K562 (cell line): ENCODE measurements around the gene ASMTL. TPM values are rescaled to one million over a fixed set of nuclear protein-coding genes. Genes with fewer than 3 reads are reported as not detected.
A peak's percentile ranks its signal among the peaks of the same experiment; 100 is the strongest.

Experiments used
- ATAC-seq: fragments of 200-7000 bp; cut with Tn5 transposase; 3 replicates; pipeline ENCODE4 v1.9.1; 2020; ENCODE audit warnings: moderate library complexity
- BruUV-seq: library from RNA; stranded (reverse); fragments of 400-500 nt; replicated peaks from 2 replicates; lab custom pipeline; 2021; lab: Mats Ljungman, UMichigan
- CTCF ChIA-PET: fragments of 300-600 bp; formaldehyde crosslinking; extraction: SDS; loops from one replicate; lab custom pipeline; 2021; ENCODE audit warnings: low intra/inter-chr PET ratio; lab: Yijun Ruan, JAX
- POLR2A ChIA-PET: fragments of 300-600, 350-650 bp; sonication (Branson Sonifier 250); formaldehyde crosslinking; extraction: SDS; loops from one replicate; lab custom pipeline; 2021; ENCODE audit warnings: antibody characterized with exemption, inconsistent platforms; lab: Yijun Ruan, JAX
- DNase-seq, 4 experiments: peaks; one replicate each; pipeline versions ENCODE4 v3.0.0 to v3.0.0-alpha.2; 2011 to 2018; ENCODE audit warnings: low spot score in 3 of 4, mixed read lengths in 3 of 4; ENCODE audit errors: extremely low read depth in 1 of 4
- FAIRE-seq: peaks from 2 replicates; lab custom pipeline; 2011; peaks lifted over from hg19 to GRCh38; lab: Jason Lieb, UNC
- H2AFZ ChIP-seq: 2 replicates; pipeline ENCODE4 v1.6.0; 2011; ENCODE audit warnings: low read depth, low read length, control low read depth, inconsistent platforms
- H3K27ac ChIP-seq: fragments of 200-600 bp; 3 replicates; pipeline ENCODE4 v1.8.0; 2011; ENCODE audit warnings: low read depth, mild to moderate bottlenecking, control low read depth, inconsistent platforms, low read length, moderate library complexity, mixed read lengths; ENCODE audit errors: extremely low read depth
- H3K27me3 ChIP-seq, 2 experiments: fragments of 300-600 bp in 1 of 2; 2 replicates in 1 of 2; 3 replicates in 1 of 2; pipeline versions ENCODE4 v1.6.0 to v1.8.0; 2011; ENCODE audit warnings: inconsistent platforms in 2 of 2, low read length in 2 of 2, mild to moderate bottlenecking in 1 of 2, mixed read lengths in 1 of 2, moderate library complexity in 1 of 2; ENCODE audit not compliant: control insufficient read depth in 2 of 2, insufficient read depth in 2 of 2
- H3K36me3 ChIP-seq: fragments of 300-600 bp; 3 replicates; pipeline ENCODE4 v1.8.0; 2011; ENCODE audit warnings: mild to moderate bottlenecking, low read length, inconsistent platforms; ENCODE audit not compliant: control insufficient read depth, insufficient read depth
- H3K4me1 ChIP-seq, 2 experiments: fragments of 200-600 bp in 1 of 2; replicated peaks in 1 of 2; 2 replicates in 1 of 2; 3 replicates in 1 of 2; pipeline versions ENCODE4 v1.5.1 to v1.8.0; 2011; ENCODE audit warnings: inconsistent platforms in 2 of 2, low read length in 2 of 2, mild to moderate bottlenecking in 1 of 2, mixed read lengths in 1 of 2, moderate library complexity in 1 of 2; ENCODE audit not compliant: control insufficient read depth in 2 of 2, insufficient read depth in 2 of 2
- H3K4me2 ChIP-seq: 2 replicates; pipeline ENCODE4 v1.6.1; 2011; ENCODE audit warnings: low read length, control low read depth, inconsistent platforms, mixed read lengths; ENCODE audit not compliant: insufficient read depth
- H3K4me3 ChIP-seq: fragments of 200-600 bp; sonication (generic), shearing (Covaris generic); 2 replicates; pipeline ENCODE4 v1.5.1; 2016; ENCODE audit warnings: control low read depth, inconsistent platforms
- H3K79me2 ChIP-seq: fragments of 200-600 bp; 3 replicates; pipeline ENCODE4 v1.8.0; 2011; ENCODE audit warnings: low read length, inconsistent platforms; ENCODE audit not compliant: control insufficient read depth, insufficient read depth
- H3K9ac ChIP-seq, 2 experiments: 2 replicates each; pipeline versions ENCODE4 v1.6.0 to v1.6.1; 2011; ENCODE audit warnings: low read depth in 2 of 2, low read length in 2 of 2, control low read depth in 1 of 2, inconsistent platforms in 1 of 2, mild to moderate bottlenecking in 1 of 2, mixed read lengths in 1 of 2; ENCODE audit not compliant: insufficient read depth in 1 of 2
- H3K9me1 ChIP-seq: one replicate; pipeline ENCODE4 v1.6.0; 2011; ENCODE audit warnings: inconsistent platforms, mild to moderate bottlenecking, low read length, moderate library complexity; ENCODE audit not compliant: control insufficient read depth, insufficient read depth
- H3K9me3 ChIP-seq: replicated peaks from 2 replicates; pipeline ENCODE4 v1.5.1; 2011; ENCODE audit warnings: low read depth, low read length, inconsistent platforms; ENCODE audit not compliant: control insufficient read depth, insufficient read depth
- H4K20me1 ChIP-seq: replicated peaks from 2 replicates; pipeline ENCODE4 v1.6.1; 2011; ENCODE audit warnings: low read length, inconsistent platforms, mixed read lengths; ENCODE audit not compliant: control insufficient read depth, insufficient read depth
- ARID3A ChIP-seq: IDR thresholded peaks from 2 replicates; pipeline ENCODE4 v1.6.1; 2012; ENCODE audit warnings: low read depth, low read length, improper control_type of control experiment, borderline replicate concordance
- CCNT2 ChIP-seq: IDR thresholded peaks from 2 replicates; pipeline ENCODE4 v1.6.1; 2011; ENCODE audit warnings: borderline replicate concordance, low read depth, mild to moderate bottlenecking, moderate library complexity, mixed read lengths, low read length; ENCODE audit not compliant: insufficient read length; ENCODE audit errors: extremely low read depth
- HOXB6 ChIP-seq: fragments of 250-450 bp; sonication (Bioruptor Pico); IDR thresholded peaks from 2 replicates; pipeline ENCODE4 v1.5.1; 2022; ENCODE audit warnings: mild to moderate bottlenecking, borderline replicate concordance
- LEF1 ChIP-seq: fragments of 450-650 bp; IDR thresholded peaks from 2 replicates; pipeline ENCODE4 v1.6.1; 2016; ENCODE audit warnings: mild to moderate bottlenecking
- MAZ ChIP-seq, 2 experiments: fragments of 450-650 bp in 1 of 2; sonication (generic) in 1 of 2; formaldehyde crosslinking; IDR thresholded peaks in 1 of 2; conservative IDR thresholded peaks in 1 of 2; 2 replicates each; pipeline versions ENCODE4 v1.4.0 to v1.5.0; 2020; ENCODE audit warnings: mild to moderate bottlenecking in 1 of 2, missing genetic modification reagents in 1 of 2
- MEIS2 ChIP-seq: fragments of 450-650 bp; IDR thresholded peaks from 2 replicates; pipeline ENCODE4 v1.6.1; 2014; ENCODE audit warnings: mild to moderate bottlenecking; ENCODE audit not compliant: partially characterized antibody
- NCOA1 ChIP-seq: fragments of 450-650 bp; IDR thresholded peaks from 2 replicates; pipeline ENCODE4 v1.6.1; 2016; ENCODE audit warnings: low read depth
- NRF1 ChIP-seq, 2 experiments: fragments of 450-650 bp; IDR thresholded peaks in 1 of 2; conservative IDR thresholded peaks in 1 of 2; 2 replicates each; pipeline ENCODE4 v1.6.1; 2014; ENCODE audit warnings: mild to moderate bottlenecking in 2 of 2
- PTTG1 ChIP-seq: fragments of 450-650 bp; IDR thresholded peaks from 2 replicates; pipeline ENCODE4 v1.6.1; 2016; ENCODE audit warnings: low read depth, mild to moderate bottlenecking, missing genetic modification characterization, missing compliant biosample characterization
- PYGO2 ChIP-seq: fragments of 450-650 bp; IDR thresholded peaks from 2 replicates; pipeline ENCODE4 v1.6.1; 2016; ENCODE audit warnings: mild to moderate bottlenecking, missing genetic modification characterization, moderate library complexity, missing compliant biosample characterization
- RBM15 ChIP-seq: fragments of 200-400 bp; formaldehyde crosslinking; IDR thresholded peaks from 2 replicates; pipeline ENCODE4 v1.6.1; 2018; ENCODE audit warnings: mild to moderate bottlenecking, low read length, moderate library complexity; ENCODE audit not compliant: insufficient read depth
- SMC3 ChIP-seq: conservative IDR thresholded peaks from 2 replicates; pipeline ENCODE4 v1.6.1; 2011; ENCODE audit warnings: low read depth, low read length, improper control_type of control experiment; ENCODE audit not compliant: insufficient read depth
- THRAP3 ChIP-seq: fragments of 450-650 bp; IDR thresholded peaks from 2 replicates; pipeline ENCODE4 v1.6.1; 2016; ENCODE audit warnings: mild to moderate bottlenecking, inconsistent platforms, borderline replicate concordance
- WGBS: fragments of 100-300 bp; shearing (Covaris generic); methylation state at CpG from one replicate; pipeline ENCODE4 v1.1.6; 2016; ENCODE audit warnings: low coverage, mixed read lengths; ENCODE audit not compliant: insufficient coverage; ENCODE audit errors: missing lambda C conversion rate; 5-methylcytosine and 5-hydroxymethylcytosine counted together
- in situ Hi-C: fragments of 300-500 bp; cut with MboI; formaldehyde crosslinking; loops from 4 replicates; pipeline ENCODE4 v1.15.0; 2018; ENCODE audit warnings: inconsistent platforms, mixed read lengths
- intact Hi-C: fragments of 100-400 bp; cut with micrococcal nuclease; formaldehyde crosslinking; loops from 2 replicates; pipeline ENCODE4 v1.14.2; 2022
- polyA plus RNA-seq, 8 experiments: library from polyadenylated mRNA; depleted of rRNA in 4 of 8; stranded (reverse) in 5 of 8; unstranded in 3 of 8; fragments of >200 nt; fragmentation: Nextera tagmentation in 2 of 8; fragmentation: Illumina TruSeq in 1 of 8; extraction: Ambion mirVana in 2 of 8; extraction: Trizol in 1 of 8; gene quantifications; 2 replicates each; pipeline versions ENCODE4 v1.2.1 to v1.2.3, GENCODE V29; 2011 to 2014; ENCODE audit warnings: inconsistent platforms in 1 of 8, missing spikeins in 1 of 8
- total RNA-seq, 7 experiments: library from RNA; depleted of rRNA in 6 of 7; stranded (reverse); fragments of >200 nt in 6 of 7; fragmentation: Illumina TruSeq in 2 of 7; extraction: Trizol in 2 of 7; gene quantifications; 2 replicates each; pipeline versions ENCODE4 v1.2.1 to v1.2.3, GENCODE V29; 2011 to 2021; ENCODE audit warnings: low replicate concordance in 1 of 7
- TF ChIP-seq, protein P1 (sequence below): fragments of 250-450 bp; sonication (Bioruptor Pico); IDR thresholded peaks from 2 replicates; pipeline ENCODE4 v1.4.0; 2020; ENCODE audit warnings: mild to moderate bottlenecking
- TF ChIP-seq, protein P2 (sequence below): fragments of 450-650 bp; conservative IDR thresholded peaks from 2 replicates; pipeline ENCODE4 v1.6.1; 2016; ENCODE audit warnings: missing genetic modification characterization, low read depth, mild to moderate bottlenecking, missing compliant biosample characterization, moderate library complexity

ASMTL gene
- total and polyA plus RNA-seq, 9 of the 15 experiments (the other 6 are each of a cell fraction or from before 2014, with no cell fraction given) = 0.56 to 20.6 (median 7.6) TPM

DNA sequence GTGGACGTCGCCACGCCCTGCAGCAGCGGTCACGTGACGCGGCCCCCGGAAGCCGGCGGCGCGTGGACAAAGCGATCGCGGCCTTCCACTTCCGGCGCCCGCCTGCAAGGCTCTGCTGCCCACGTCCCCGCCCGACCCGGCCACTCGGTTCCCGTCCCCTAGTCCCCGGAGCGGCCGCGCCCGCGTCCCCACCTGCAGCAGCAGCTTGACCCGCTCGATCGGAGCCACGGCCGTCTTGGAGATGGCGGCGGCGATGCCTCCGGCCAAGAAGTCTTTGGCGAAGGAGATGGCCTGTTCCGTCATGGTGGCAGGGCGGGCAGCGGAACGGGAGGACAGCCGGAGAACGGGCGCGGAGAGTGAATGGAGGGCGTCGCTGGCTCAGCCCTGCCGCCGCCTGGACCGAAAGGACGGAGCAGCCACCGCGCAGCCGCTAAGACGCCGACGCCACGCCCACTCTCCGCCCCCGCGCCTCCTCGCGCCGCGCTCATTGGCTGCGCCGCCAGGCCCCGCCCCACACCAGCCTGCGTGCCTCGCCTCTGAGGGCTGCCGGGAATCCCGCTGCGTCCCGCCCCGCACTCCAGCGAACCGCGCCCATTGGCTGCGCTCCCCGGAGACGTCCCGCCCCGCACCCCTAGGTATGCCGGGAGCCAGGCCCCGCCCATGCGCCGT lies 60.9 kb downstream of the ASMTL start, which contains the start of gene SLC25A6 (continued):
- TF ChIP-seq ARID3A (no peak), PTTG1 (tag) (no peak), LEF1 (no peak), NCOA1 (no peak), RBM15 (no peak)

DNA sequence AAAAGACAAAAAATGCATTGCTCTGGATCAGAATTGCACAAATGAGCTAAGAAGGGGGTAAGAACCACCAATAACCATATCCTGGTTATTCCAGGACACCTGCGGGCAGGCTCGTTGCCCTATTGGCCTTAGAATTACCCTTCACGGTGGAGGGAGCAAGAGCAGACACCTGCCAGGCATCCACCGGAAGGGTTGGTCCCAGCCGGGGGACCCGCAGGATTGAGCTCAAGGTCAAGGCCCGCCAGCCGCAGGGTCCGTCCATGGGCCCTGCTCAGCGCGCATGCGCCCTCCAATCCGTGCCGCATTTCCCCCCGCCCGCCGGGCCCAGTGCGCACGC lies 61.4 kb downstream of the ASMTL start:
- POLR2A ChIA-PET = no interaction called here
- Histone ChIP-seq H3K27ac (peak overlapping the region; percentile 97), H3K4me3 (peak overlapping the region; percentile 86), H2AFZ (no peak overlapping the region), H3K27me3 (no peaks in the 10 kb centered on the region), H3K9me1 (peaks cover 8% of the 10 kb centered on the region), H3K4me2 (peak overlapping the region; percentile 97), H3K9ac (peak overlapping the region; percentile 98 to 100), H3K9me3 (no peaks in the 10 kb centered on the region), H4K20me1 (peaks cover 40% of the 10 kb centered on the region), H3K36me3 (peaks cover 51% of the 10 kb centered on the region; the same call in 2 of the 3 replicates), H3K79me2 (peaks cover 63% of the 10 kb centered on the region), H3K4me1 (peaks cover 0 to 59% of the 10 kb centered on the region in 2 experiments; a peak in 4 of 5 replicates)
- DNase-seq (peak; percentile 77 to 89 (median 84)), FAIRE-seq (peak; percentile 65), ATAC-seq (no peak; the same call in 2 of the 3 replicates)
- no TSS peak for BruUV-seq
- WGBS = 2% methylated on average over 15 of the region's 19 CpGs
- intact Hi-C loops (no loop called here), in situ Hi-C loops (no loop called here)
- CTCF ChIA-PET = no interaction called here
- TF ChIP-seq, protein P1, sequence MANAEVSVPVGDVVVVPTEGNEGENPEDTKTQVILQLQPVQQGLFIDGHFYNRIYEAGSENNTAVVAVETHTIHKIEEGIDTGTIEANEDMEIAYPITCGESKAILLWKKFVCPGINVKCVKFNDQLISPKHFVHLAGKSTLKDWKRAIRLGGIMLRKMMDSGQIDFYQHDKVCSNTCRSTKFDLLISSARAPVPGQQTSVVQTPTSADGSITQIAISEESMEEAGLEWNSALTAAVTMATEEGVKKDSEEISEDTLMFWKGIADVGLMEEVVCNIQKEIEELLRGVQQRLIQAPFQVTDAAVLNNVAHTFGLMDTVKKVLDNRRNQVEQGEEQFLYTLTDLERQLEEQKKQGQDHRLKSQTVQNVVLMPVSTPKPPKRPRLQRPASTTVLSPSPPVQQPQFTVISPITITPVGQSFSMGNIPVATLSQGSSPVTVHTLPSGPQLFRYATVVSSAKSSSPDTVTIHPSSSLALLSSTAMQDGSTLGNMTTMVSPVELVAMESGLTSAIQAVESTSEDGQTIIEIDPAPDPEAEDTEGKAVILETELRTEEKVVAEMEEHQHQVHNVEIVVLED (CRISPR knock-in tag) = 0 out of 2 replicates have a peak, but pooled peaks have one; percentile 32
- TF ChIP-seq MAZ (CRISPR knock-in tag; conservative IDR thresholded peaks at IDR 0.05 in 1 of 2, IDR thresholded peaks at IDR 0.05 in 1 of 2) (0 out of 4 replicates have a peak, but pooled peaks of 1 of the 2 experiments have one; percentile 89), MEIS2 (peak; percentile 57), HOXB6 (CRISPR knock-in tag) (no peak), NRF1 (conservative IDR thresholded peaks at IDR 0.05 in 1 of 2, IDR thresholded peaks at IDR 0.05 in 1 of 2) (peak; percentile 92 to 94), PYGO2 (tag) (no peak), CCNT2 (peak; percentile 31), THRAP3 (no peak), SMC3 (no peak)
- TF ChIP-seq, protein P2, sequence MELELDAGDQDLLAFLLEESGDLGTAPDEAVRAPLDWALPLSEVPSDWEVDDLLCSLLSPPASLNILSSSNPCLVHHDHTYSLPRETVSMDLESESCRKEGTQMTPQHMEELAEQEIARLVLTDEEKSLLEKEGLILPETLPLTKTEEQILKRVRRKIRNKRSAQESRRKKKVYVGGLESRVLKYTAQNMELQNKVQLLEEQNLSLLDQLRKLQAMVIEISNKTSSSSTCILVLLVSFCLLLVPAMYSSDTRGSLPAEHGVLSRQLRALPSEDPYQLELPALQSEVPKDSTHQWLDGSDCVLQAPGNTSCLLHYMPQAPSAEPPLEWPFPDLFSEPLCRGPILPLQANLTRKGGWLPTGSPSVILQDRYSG (tag) = no peak
